Femur (tissue), 1 donor: Measurements from ENCODE around the gene KCTD16.

Experiments
- DNase-seq: peaks from one replicate; pipeline ENCODE4 v3.0.0-alpha.2; 2017

The KCTD16 gene

GRCh38 chr5:144416196-144416595 lies 245.5 kb downstream of the KCTD16 start:
- DNase-seq, result no peak

GRCh38 chr5:144418719-144419118 lies 248.0 kb downstream of the KCTD16 start:
- DNase-seq, result no peak

- no peak for DNase-seq
Observed at GRCh38 chr5:144421411-144421810, 250.7 kb downstream of the KCTD16 start.

GRCh38 chr5:144422018-144422727 lies 251.5 kb downstream of the KCTD16 start:
- DNase-seq, result no peak

GRCh38 chr5:144427866-144428265 lies 257.2 kb downstream of the KCTD16 start:
- no peak for DNase-seq

GRCh38 chr5:144428326-144428725 lies 257.7 kb downstream of the KCTD16 start:
- DNase-seq, result no peak

GRCh38 chr5:144429405-144429804 lies 258.7 kb downstream of the KCTD16 start:
- DNase-seq, result no peak

GRCh38 chr5:144429905-144430304 lies 259.2 kb downstream of the KCTD16 start:
- no peak for DNase-seq

- DNase-seq, result no peak
Observed at GRCh38 chr5:144433140-144433822, 262.6 kb downstream of the KCTD16 start.

GRCh38 chr5:144433893-144434292 lies 263.2 kb downstream of the KCTD16 start:
- DNase-seq, result no peak

- no peak for DNase-seq
Observed at GRCh38 chr5:144436007-144436406, 265.3 kb downstream of the KCTD16 start.

- no peak for DNase-seq
Observed at GRCh38 chr5:144438237-144438636, 267.6 kb downstream of the KCTD16 start.

- no peak for DNase-seq
Observed at GRCh38 chr5:144448457-144448856, 277.8 kb downstream of the KCTD16 start.

GRCh38 chr5:144451187-144451973 lies 280.7 kb downstream of the KCTD16 start:
- DNase-seq, result no peak

- no peak for DNase-seq
Observed at GRCh38 chr5:144453753-144454152, 283.1 kb downstream of the KCTD16 start.

- no peak for DNase-seq
Observed at GRCh38 chr5:144457160-144457559, 286.5 kb downstream of the KCTD16 start.

GRCh38 chr5:144458216-144458615 lies 287.5 kb downstream of the KCTD16 start:
- no peak for DNase-seq

- DNase-seq, result no peak
Observed at GRCh38 chr5:144460600-144460999, 289.9 kb downstream of the KCTD16 start.

- no peak for DNase-seq
Observed at GRCh38 chr5:144462577-144462976, 291.9 kb downstream of the KCTD16 start.

- DNase-seq, result no peak
Observed at GRCh38 chr5:144463481-144464223, 293.0 kb downstream of the KCTD16 start.

- no peak for DNase-seq
Observed at GRCh38 chr5:144464306-144464705, 293.6 kb downstream of the KCTD16 start.

GRCh38 chr5:144465441-144465840 lies 294.8 kb downstream of the KCTD16 start:
- no peak for DNase-seq

GRCh38 chr5:144467792-144468191 lies 297.1 kb downstream of the KCTD16 start:
- DNase-seq, result no peak
